ENCODE data around the gene MAP3K3.

DNA sequence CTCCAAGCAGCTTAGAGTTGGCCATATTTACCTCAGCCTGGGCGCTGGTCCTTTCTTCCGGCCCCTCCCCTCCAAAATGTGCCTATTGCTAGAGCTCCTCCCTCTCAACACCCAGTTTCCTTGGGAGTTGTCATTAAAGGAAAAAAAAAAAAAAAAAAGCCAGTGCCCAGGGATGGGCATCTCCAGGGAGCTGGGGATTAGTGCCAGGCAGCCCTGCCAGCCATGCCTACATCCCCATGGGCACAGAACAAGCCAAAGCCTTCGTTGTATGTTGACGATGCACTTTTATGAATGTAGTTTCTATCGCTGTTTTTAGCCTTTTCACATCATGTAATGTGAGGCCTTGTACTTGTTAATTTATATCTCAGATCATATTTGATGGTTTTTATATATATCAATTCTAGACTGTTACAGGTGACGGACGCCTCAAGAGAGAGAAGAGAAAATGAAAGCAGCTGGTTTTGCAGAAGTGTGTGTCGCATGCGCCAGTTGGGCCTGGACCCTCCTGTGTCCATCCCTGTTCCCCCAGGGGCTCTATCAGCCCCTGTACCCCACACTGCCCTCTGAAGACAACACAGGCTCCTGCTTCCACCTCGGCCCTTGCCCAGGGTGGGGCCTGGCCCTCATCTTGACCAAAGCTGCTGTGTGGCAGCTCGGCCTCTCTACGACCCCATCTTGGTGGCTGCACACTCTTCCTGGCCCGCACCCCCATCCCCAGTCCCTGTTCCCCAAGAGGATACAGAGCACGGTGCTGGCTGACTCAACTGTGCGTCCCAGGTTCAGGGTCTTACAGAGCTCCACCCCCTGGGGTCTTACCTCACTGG is 72.9 kb downstream of the MAP3K3 start:
- TF ChIP-seq, protein P1, sequence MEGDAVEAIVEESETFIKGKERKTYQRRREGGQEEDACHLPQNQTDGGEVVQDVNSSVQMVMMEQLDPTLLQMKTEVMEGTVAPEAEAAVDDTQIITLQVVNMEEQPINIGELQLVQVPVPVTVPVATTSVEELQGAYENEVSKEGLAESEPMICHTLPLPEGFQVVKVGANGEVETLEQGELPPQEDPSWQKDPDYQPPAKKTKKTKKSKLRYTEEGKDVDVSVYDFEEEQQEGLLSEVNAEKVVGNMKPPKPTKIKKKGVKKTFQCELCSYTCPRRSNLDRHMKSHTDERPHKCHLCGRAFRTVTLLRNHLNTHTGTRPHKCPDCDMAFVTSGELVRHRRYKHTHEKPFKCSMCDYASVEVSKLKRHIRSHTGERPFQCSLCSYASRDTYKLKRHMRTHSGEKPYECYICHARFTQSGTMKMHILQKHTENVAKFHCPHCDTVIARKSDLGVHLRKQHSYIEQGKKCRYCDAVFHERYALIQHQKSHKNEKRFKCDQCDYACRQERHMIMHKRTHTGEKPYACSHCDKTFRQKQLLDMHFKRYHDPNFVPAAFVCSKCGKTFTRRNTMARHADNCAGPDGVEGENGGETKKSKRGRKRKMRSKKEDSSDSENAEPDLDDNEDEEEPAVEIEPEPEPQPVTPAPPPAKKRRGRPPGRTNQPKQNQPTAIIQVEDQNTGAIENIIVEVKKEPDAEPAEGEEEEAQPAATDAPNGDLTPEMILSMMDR (IDR thresholded peaks at IDR 0.05), result no peak
- TF ChIP-seq POLR2A (IDR thresholded peaks at IDR 0.05), result no peak

Measured in body of pancreas (tissue), 4 donors.